HG03066 (cell line): ENCODE measurements around the gene ARFGEF3.

ENCODE experiments used
- ATAC-seq: cut with Tn5 transposase; IDR thresholded peaks from one replicate; pipeline ENCODE4 v1.9.1; 2021; ENCODE audit warnings: low read depth; ENCODE audit not compliant: unreplicated experiment

The ARFGEF3 gene

DNA sequence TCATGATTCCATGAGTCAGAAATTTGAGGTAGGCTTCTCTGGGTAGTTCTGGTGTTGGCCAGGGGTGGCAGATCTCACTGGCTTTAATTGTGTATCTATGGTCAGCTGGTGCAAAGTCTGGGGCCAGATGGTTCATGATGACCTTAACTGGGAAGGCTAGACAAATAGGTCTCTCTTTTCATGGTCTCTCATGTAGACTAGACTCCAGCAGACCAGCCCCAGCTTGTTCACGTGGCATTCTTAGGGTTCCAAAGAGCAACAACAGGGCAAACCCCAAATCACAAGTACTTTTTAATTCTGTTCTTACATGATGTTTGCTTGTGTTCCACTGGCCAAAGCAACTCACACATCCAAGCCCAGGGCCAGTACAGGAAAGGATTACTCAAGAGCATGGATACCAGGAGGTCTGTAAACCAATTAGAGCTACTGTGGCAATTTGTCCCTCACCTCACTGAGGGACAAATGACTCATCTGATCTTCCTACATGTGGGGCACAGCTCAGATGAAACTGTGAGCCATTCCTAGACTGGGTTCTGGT lies 136.1 kb downstream of the ARFGEF3 start:
- ATAC-seq = no peak

DNA sequence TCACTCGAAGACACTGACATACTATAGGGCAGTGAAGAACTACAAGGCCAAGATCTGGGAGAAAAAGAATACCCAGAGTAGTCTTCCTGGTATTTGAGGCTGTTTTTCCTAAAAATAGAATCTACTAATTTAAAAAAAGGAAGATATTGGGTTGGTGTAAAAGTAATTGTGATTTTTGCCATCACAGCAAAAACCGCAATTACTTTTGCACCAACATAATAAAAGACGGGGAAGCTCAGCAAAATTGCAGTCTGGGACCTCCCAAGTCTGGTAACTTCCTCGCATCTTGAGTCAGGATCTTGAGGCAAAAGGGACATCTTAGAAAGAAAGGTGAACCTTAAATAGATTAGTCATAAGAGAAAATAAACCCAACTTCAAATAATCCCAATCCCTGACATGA lies 138.7 kb downstream of the ARFGEF3 start:
- ATAC-seq = no peak

DNA sequence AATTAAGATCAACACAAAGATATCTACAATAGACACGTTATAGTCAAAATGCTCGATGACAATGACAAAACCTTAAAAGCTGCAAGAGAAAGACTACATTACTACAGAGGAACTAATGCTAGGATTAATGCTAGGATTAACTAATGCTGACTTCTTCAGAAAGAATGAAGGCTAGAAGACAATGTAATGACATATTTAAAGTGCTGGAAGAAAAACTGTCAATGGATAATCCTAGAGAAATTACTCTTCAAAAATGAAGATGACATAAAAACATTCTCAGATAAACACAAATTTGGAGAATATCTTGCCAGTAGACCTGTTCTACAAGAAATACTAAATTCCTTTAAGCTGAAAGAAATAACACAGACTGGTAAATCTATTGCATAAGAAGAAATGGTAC lies 140.8 kb downstream of the ARFGEF3 start:
- ATAC-seq = no peak

DNA sequence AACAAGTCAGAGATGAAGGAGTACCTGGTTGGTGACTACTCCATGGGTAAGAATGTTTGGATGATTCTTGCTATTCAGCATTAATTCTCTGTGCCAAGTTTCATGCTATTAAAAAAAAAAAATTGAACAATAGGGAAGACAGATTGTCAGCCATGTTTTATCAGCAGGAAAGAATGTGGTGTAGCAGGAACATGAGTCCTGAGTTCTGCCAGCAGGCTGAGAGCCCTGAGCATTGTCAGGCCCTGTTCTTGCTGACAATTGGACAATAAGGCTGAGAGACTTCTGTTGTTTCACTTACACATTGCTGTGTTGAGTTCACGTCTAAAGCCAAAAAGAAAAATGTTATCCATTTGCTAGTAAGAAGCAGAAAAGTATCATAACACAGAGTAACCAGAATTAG lies 145.6 kb downstream of the ARFGEF3 start:
- ATAC-seq = no peak

DNA sequence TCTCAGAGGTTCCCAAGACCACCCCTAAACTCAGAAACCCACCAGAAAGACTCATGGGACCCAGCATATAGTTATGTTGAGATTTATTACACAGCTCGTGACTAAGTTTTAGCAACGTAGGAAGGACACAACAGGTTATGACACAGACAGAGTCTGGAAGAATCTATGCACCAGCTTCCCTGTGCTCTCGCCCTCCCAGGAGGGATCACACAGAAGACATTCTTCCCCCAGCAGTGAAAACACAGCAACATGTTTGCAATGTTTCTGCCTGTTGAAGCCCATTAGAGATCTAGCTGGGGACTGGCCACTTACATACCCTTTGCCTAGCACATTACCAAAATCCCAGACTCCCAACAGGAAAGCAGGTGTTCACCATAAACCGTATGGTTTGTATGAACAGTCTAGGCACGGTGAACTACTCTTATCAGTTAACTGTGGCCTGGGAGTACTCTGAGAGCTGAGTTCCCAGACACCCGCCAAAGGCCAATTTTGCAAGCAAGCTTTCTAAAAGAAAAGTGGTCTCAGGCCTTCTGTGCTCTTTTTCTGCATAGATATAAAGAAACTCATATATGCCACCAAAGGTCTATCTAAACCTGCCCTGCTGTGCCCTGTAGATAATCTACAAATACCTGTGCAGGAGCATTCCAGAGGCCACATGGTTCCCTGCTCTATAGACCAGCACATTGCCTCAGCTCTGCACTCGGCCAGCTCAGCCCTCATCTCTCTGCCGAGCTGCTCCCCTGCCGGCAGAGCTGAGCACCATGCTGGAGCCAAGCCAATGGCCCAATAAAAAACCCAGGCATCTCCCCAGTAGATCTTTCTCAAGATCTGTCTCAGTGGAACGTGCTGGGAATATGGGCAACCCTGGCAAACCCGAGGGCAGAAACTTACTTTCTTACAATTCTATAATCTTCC lies 146.3 kb downstream of the ARFGEF3 start:
- no peak for ATAC-seq

DNA sequence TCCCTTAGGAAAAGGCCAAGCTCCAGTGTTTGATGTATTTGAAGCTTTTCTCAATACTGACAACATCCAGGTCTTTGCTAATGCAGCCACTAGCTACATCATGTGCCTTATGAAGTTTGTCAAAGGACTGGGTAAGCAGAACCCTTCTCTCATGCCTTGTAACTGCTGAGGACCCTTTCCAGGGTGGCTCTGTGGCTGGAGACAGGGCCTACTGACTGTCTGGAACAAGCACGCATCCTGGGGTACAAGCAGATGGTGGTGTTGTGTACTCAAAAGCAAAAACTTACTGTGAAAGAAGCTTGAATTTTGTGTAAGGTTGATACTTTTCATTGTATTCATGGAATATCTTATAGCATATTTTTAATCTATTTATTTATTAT lies 147.0 kb downstream of the ARFGEF3 start:
- no peak for ATAC-seq

DNA sequence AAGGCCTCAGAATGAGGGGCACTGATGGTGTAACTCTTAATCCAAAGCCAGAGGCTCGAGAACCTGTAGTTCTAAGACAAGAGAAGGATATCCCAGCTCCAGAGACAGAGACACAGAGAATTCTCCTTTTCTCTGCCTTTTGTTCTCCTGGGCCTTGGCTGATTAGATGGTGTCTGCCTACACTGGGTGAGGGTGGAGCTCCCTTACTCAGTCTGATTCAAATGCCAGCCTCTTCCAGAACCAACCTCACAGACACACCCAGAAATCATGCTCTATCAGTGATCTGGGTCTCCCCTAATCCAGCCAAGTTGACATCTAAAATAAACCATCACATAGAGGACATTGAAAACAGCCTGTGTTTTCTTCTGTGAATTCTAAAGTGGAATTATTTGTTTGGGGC lies 148.0 kb downstream of the ARFGEF3 start:
- no peak for ATAC-seq

DNA sequence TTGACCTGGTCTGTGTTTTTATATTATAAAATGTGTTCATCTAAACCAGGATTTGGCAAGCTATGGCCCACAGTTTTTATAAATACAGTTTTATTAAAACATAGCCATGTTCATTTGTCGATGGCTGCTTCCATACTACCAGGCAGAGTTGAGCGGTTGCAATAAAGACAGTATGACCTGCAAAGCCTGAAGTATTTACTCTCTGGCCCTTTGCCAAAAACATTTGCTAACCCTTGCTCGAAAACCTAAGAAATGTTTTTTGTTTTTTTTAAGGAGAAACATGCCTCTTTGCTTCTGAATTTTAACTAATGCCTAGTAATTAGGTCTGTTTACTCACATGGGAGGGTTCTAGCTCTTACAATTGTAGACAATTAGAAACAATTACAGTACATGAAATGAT lies 148.6 kb downstream of the ARFGEF3 start:
- ATAC-seq = no peak

DNA sequence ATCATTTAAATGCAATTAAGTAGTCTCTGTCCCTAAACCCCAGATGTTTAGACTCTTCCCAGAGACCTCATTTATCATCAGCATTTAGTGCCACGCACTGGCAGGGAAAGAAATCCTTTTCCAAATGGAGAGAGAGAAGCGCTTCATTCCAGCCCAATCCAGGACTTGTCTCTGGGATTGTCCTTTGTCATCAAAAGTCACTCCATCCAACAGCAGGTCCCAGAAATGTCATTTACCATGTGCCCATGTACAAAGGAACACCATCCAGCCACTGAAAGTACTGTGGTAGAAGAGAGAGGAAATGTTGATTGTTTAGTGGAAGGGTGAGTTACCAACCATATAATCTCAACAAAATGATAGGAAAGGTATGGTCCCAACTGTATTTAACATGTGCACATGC lies 149.1 kb downstream of the ARFGEF3 start:
- ATAC-seq = no peak

DNA sequence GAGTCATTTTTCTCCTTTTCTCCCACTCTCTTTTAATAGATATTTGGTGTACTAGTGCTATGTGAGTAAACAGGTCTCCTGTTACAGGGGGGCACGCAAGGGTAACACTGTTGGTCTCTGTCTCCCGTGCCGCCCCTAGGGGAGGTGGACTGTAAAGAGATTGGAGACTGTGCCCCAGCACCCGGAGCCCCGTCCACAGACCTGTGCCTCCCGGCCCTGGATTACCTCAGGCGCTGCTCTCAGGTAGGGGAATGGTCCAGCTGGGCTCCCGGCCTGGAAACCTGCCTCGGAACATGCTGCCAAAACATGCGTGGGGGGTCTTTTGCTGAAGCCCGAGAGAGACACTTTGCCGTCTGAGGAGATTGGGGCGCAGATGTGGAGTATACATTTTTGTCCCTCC lies 149.5 kb downstream of the ARFGEF3 start:
- no peak for ATAC-seq

DNA sequence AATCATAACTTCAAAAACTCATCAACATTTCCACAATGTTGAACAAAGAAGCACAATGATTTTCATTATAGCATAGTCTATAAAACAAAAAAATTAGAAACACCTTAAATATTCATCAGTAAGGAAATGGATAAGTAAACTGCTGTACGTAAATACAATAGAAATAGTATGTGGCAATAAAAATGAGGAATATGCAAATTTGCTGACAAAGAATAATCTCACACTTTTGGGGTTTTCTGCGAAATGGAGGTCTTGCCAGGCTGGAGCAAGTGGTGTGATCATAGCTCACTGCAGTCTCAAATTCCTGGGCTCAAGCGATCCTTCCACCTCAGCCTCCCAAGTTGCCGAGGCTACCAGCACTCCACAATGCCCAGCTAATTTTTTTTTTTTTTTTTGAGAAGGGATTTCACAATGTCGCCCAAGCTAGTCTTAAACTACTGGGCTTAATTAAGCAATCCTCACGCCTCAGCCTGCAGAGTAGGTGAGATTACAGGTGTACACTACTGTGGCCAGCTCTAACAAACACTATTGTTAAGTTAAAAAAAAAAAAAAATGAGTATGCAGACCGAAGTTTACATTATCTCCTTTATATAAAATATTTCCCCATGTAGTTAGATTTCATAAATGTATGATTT lies 157.1 kb downstream of the ARFGEF3 start:
- ATAC-seq = no peak

DNA sequence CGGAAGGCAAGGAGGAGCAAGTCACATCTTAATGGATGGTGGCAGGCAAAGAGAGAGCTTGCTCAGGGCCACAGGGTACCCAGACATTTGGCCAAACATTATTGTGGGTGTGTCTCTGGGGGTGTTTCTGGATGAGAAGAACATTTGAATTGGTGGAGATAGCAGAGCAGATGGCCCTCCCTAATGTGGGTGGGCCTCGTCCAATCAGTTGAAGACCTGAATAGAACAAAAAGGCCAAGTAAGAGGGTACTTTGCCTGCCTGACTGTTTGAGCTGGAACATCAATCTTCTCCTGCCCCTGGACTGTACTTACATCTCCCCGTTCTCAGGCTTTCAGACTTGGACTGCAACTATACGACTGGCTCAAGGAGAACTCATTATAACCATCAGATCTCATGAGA lies 160.2 kb downstream of the ARFGEF3 start:
- ATAC-seq = no peak

DNA sequence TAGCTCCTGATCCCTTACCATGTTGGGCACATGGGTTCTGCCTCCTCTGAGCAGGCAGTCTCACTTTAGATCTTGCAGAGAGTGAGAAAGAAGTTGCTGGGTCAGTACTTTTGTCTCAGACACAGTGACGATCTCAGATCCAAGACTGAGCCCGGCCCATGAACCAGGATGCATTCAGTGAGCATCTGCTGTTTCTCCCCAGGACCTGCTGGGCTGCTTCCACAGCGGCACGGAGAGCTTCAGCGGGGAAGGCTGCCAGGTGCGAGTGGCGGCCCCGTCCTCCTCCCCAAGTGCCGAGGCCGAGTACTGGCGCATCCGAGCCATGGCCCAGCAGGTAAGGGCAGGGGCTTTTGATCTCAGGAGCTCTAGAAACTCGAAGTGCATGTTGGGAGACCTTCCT lies 162.1 kb downstream of the ARFGEF3 start:
- no peak for ATAC-seq

DNA sequence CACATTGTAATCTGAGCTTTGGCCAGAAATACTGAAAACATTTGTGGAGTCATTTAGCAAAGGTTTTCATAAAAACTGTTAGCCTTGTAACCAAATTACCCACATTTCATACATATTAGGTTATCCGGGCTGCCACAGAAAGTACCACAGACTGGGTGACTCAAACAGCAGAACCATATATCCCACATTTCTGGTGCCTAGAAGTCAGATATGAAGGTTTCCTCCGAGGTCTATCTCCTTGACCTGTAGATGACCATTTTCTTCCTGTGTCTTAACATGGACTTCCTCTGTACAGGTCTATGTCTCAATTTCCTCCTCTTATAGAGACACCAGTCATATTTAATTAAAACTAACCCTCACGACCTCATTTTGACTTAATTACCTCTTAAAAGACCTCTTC lies 166.5 kb downstream of the ARFGEF3 start:
- no peak for ATAC-seq

DNA sequence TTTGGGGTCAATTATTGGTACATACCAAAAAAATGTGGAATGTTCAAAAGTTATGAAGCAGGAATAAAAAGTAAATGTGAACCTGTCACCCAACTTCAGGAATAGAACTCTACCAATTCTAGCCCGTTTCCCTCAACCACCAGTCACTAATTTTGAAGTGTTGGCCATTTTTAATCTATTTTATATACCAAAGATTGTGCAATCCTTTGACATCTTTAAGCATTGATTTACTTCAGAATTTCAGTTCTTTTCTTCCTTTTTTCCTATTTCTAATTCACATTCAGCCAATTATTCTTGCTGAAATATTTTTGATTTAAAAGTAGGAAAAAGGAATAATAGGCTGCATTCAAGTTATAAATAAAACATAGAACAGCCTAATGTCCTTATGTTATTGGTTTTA lies 169.0 kb downstream of the ARFGEF3 start:
- ATAC-seq = no peak

DNA sequence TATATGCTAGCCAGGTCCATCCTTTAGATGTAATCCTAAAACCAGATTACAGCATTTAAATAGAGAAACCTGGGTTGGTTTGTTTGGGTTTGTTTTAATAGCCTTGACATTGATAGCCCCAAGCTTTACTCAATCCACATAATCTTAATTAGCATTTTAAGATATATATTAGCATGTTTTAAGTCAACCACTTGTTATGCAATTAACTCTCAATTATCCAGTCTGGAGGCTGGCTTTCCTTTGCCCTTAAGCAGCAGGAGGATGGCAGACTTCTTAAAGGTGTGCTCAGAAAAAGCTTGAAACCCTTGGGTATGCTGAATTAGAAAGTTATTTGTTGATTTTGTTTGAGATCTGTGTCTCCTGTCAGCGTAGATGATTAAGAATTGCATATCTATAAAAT lies 169.7 kb downstream of the ARFGEF3 start:
- ATAC-seq = no peak

DNA sequence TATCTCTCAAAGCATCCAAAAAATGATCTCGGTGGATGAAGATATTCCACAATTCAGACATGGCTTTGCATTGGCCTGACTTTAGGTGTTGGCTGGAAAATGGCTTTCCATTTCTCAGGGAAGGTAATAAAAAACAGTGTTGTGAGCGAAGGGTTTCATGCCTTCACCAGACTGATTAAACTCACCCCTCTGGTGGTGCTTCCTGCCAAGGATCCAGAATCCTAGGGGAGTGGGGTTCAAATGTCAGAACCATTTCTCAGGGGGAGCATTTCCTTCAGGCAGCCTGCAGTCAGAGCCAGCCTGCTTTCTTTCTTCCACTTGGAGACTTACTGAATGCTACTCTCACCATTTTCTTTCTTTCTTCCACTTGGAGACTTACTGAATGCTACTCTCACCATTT lies 170.2 kb downstream of the ARFGEF3 start:
- ATAC-seq = no peak

DNA sequence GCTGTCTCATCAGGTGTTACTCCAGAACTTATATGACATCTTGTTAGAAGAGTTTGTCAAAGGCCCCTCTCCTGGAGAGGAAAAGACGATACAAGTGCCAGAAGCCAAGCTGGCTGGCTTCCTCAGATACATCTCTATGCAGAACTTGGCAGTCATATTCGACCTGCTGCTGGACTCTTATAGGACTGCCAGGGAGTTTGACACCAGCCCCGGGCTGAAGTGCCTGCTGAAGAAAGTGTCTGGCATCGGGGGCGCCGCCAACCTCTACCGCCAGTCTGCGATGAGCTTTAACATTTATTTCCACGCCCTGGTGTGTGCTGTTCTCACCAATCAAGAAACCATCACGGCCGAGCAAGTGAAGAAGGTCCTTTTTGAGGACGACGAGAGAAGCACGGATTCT lies 172.3 kb downstream of the ARFGEF3 start:
- no peak for ATAC-seq

DNA sequence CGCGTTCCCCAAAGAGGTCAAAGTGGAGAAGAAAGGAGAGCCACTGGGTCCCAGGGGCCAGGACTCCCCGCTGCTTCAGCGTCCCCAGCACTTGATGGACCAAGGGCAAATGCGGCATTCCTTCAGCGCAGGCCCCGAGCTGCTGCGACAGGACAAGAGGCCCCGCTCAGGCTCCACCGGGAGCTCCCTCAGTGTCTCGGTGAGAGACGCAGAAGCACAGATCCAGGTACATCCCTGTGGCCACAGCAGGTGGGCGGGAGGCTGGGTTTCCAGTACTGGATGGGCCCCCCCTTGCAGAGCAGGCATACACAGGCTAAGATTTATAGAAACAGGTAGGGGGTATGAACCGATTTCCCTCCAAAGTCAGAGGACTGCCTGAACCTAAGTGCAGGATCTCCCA lies 173.2 kb downstream of the ARFGEF3 start:
- no peak for ATAC-seq

DNA sequence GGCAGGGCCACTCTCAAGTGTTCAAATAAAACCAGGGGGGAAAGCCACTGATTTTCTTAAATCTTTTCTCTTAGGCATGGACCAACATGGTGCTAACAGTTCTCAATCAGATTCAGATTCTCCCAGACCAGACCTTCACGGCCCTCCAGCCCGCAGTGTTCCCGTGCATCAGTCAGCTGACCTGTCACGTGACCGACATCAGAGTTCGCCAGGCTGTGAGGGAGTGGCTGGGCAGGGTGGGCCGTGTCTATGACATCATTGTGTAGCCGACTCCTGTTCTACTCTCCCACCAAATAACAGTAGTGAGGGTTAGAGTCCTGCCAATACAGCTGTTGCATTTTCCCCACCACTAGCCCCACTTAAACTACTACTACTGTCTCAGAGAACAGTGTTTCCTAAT lies 174.5 kb downstream of the ARFGEF3 start:
- no peak for ATAC-seq

DNA sequence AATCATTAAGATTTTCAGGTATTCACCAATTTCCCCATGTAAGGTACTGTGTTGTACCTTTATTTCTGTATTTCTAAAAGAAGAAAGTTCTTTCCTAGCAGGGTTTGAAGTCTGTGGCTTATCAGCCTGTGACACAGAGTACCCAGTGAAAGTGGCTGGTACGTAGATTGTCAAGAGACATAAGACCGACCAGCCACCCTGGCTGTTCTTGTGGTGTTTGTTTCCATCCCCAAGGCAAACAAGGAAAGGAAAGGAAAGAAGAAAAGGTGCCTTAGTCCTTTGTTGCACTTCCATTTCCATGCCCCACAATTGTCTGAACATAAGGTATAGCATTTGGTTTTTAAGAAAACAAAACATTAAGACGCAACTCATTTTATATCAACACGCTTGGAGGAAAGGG lies 175.3 kb downstream of the ARFGEF3 start:
- no peak for ATAC-seq

DNA sequence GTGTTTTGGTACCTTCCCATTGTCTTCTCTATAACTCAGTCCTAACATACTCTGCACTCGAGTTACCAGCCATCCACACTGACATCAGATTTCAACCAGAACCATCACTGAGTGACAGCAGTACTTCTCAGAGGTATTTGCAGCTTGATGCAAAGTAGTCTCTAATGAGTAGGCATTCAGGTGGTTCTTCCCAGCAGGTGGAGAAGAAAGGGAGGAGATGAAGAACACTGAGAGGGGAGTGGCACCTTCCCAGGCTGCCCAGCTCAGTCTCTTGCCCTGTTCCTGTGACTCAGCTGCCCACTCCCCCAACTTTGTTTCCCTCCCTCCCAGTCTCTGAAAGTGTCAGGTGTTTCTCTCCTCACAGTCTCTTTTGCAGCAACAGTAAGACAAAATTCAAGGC lies 177.3 kb downstream of the ARFGEF3 start:
- ATAC-seq = no peak
